SW 1271 (cell line): ENCODE measurements around the gene F2RL3.

Experiments
- DNase-seq, 2 experiments: peaks; one replicate each; lab custom pipeline; 2025; lab: John Stamatoyannopoulos, UW

F2RL3 gene

GRCh38 chr19:16888629-16889365 is at the start of gene F2RL3:
Gene F2RL3 (plus strand): TSS chr19:16888999. CDS start chr19:16889190, 191 bp downstream.
- DNase-seq: no peak

DNA sequence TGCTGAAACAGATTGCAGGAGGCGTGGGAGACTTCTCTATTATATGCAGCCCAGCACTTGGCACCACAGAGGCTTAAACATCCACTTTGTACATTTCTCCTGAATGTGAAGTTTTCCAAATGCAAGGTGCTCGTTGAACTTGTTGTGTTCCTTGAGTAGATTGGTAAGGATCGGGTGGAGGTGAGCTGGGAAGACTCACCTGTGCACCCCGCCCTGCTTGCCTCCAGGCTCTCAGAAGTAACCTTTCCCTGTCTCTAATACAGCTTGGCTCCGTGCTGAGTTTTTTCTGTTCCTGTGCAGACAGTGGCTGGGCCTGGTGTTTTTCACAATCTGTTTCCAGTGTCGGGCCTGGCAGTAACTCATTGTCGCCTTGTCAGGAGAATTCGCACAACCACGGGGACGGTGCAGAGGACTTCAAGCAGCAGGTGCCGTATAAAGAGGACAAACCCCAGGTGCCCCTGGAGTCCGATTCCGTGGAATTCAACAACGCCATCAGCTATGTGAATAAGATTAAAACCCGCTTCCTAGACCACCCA is 47.3 kb upstream of the F2RL3 start:
- no peak for DNase-seq

DNA sequence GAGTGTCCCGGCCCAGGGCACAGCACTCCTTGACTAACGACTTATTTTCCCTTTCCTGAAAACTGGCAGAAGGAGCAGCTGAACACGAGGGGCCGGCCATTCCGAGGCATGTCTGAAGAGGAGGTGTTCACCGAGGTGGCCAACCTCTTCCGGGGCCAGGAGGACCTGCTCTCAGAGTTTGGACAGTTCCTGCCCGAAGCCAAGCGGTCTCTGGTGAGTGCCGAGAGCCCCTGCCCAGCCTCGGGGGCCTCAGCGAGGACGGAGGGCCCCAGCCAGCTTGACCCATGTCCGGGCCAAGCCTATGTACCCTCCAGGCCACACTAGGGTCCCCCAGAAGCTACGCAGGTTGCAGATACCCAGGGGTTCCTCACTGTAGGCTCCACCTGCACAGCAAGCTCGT is 41.9 kb upstream of the F2RL3 start:
- no peak for DNase-seq

GRCh38 chr19:16847430-16847829 is 41.4 kb upstream of the F2RL3 start:
- no peak for DNase-seq

- DNase-seq: no peak
Measured at GRCh38 chr19:16849168-16849567, 39.6 kb upstream of the F2RL3 start.

DNA sequence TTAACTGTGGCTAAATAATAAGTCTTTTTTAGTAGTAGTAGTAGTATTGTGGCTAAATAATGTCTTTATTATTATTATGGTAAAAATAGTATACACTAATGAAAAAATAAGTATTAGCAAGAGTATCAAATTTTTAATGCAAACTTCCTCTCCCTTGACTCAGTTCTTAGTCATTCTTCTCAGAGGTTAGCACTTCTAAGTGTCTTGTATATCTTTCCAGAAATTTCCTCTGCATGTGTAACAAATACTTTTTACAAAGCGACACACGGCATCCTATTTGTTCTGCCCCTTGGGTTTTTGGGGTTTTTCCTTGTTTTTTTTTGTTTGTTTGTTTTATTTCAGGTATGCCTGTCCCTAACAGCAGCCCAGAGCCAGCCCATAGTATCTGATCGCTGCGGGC is 38.7 kb upstream of the F2RL3 start:
- no peak for DNase-seq

- DNase-seq: no peak
Measured at GRCh38 chr19:16851031-16851712, 37.6 kb upstream of the F2RL3 start.

DNA sequence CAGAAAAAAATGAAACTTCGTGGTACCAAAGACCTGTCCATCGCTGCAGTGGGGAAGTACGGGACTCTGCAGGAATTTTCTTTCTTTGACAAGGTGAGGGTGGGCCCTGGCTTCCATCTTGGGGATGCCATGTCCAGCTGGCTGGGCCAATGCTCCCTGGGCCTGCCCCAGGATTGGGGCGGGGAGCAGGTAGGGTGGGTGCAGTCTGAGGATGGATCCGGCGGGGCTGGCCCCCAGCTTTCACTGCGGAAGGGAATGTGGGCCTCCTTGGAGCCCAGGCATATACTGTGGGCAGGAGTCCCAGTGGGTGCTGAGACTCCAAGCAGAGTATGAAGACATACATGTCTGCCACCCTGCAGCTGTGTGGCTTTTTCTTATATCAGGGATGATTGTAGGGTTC is 35.7 kb upstream of the F2RL3 start:
- no peak for DNase-seq

DNA sequence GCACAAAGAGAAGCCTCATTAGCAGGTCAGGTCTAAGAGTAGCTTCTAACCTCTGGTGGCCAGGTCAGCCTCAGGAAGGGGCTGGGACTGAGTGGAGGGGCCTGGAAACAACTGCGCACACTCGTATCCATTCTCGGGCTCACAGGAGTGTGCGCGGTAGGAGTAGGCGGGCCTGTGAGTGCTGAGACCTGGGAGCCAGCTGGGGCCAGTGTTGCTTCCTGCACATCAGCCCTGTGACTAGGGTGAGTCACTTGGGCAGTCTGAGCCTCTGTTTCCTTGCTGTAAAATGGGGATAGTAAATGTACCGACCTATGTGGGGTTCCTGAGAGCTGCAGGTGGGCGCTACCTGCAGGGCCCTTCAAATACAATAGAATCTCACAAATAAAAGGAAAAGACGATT is 32.7 kb upstream of the F2RL3 start:
- DNase-seq: no peak

- DNase-seq: no peak
Measured at GRCh38 chr19:16859626-16860025, 29.2 kb upstream of the F2RL3 start.

- DNase-seq: no peak
Measured at GRCh38 chr19:16860118-16860517, 28.7 kb upstream of the F2RL3 start.

GRCh38 chr19:16861011-16861410 is 27.8 kb upstream of the F2RL3 start:
- DNase-seq: no peak

DNA sequence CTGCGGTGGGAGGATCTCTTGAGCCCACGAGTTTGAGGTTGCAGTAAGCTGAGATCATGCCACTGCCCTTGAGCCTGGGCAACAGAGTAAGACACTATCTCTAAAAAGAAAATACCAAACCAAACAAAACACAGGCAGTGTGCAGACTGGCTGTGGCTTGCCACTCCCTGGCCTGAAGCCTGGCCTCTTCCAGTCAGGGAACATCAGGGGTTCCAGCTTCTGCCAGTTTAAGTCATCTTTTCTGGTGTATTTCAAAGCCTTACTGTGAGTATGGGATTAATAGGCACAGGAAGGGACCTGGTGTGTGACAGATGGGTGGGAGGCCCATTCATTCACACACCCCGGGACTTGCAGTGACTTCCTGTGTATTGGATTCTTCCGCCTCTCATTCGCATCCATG is 27.0 kb upstream of the F2RL3 start:
- no peak for DNase-seq

- no peak for DNase-seq
Measured at GRCh38 chr19:16862826-16863415, 25.9 kb upstream of the F2RL3 start.

DNA sequence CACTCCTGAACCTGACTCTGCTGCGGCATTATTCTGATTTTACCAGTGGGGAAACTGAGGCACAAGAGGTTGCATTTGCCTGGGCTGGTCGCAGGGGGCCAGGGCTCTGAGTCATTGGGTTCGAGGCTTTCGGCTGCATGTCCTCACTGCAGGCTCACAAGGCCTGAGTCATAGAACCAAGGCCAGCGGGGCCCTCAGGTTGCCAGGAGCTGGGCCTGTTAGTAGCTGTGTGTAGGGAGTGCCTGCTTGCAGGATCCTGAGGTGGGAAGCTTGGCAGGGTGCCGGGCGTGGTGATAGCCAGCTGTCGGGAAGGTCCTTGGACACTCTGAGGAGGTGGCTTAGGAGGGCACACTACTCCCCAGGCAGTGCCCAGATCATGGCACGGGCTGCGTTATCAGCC is 21.6 kb upstream of the F2RL3 start:
- DNase-seq: no peak

DNA sequence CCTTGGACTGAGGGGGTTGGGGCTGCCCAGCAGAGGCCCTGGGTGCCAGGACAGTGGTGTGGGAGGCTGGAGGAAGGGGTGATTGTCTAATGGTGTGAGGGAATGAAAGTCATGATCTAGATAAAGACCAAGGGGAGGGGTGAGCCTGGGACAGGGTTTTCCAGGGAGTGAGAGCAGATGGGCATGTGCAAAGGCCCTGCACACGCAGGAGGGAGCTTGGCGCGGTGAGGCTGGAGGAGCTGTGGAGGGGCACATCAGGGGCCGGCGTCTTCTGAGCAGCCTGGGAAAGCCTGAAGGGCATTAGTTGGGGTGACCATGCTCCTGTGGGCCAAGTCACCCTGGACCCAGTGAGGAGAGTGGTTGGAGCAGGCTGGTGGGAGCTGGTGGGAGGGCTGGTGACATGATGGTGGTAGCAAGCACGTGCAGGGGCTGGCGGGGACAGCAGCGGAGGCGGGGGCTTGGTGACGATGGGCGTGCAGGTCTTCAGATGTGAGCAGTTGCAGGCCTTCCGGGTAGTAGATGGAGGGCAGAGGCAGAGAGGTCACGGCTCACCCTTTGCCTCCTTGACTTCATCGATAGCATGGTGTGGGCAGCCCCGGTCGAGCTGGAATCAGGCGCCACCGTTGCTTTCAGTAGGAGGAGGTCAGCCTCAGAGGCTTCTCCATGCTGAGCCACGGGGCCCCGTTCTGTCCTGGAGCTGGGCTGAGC is 20.2 kb upstream of the F2RL3 start:
- DNase-seq: no peak

DNA sequence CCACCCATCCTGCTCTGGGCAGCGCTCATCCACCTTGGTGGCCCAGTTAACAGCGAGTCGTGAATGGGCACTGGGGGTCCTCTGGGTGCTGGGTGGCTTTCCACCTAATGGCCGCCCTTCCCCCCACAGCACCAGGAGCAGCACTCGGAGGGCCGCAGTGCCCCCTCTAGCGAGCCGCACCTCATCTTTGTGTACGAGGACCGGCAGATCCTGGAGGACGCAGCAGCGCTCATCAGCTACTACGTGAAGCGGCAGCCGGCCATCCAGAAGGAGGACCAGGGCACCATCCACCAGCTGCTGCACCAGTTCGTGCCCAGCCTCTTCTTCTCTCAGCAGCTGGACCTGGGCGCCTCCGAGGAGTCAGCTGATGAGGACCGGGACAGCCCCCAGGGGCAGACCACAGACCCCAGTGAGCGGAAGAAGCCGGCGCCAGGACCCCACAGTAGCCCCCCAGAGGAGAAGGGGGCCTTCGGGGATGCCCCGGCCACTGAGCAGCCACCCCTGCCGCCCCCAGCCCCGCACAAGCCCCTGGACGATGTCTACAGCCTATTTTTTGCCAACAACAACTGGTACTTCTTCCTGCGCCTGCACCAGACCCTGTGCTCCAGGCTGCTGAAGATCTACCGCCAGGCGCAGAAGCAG is 19.3 kb upstream of the F2RL3 start:
- DNase-seq: no peak

GRCh38 chr19:16871871-16872270 is 16.9 kb upstream of the F2RL3 start:
- DNase-seq: no peak

GRCh38 chr19:16872728-16873127 is 16.1 kb upstream of the F2RL3 start:
- DNase-seq: no peak

GRCh38 chr19:16873594-16873993 is 15.2 kb upstream of the F2RL3 start:
- DNase-seq: no peak

- no peak for DNase-seq
Measured at GRCh38 chr19:16874250-16874977, 14.4 kb upstream of the F2RL3 start.
